GM12875 (cell line): ENCODE data around the gene LACRT.
"Not testable (repeated sequence)": the region's sequence is repeated elsewhere in the genome, so short reads cannot be mapped to it uniquely, and the experiment has no call there.

Experiments used
- H3K4me3 ChIP-seq: one replicate; pipeline ENCODE4 v1.5.1; 2011; ENCODE audit warnings: low read depth, low read length, control low read depth
- CTCF ChIP-seq: IDR thresholded peaks from 2 replicates; pipeline ENCODE4 v1.5.1; 2011; ENCODE audit warnings: low read depth, mild to moderate bottlenecking, control low read depth, inconsistent platforms, low read length, moderate library complexity, borderline replicate concordance; ENCODE audit not compliant: insufficient read depth

Gene LACRT

GRCh38 chr12:54641089-54641488, 6.4 kb upstream of the LACRT start:
- no peak for TF ChIP-seq CTCF
- no peak overlapping the region for H3K4me3 ChIP-seq

DNA sequence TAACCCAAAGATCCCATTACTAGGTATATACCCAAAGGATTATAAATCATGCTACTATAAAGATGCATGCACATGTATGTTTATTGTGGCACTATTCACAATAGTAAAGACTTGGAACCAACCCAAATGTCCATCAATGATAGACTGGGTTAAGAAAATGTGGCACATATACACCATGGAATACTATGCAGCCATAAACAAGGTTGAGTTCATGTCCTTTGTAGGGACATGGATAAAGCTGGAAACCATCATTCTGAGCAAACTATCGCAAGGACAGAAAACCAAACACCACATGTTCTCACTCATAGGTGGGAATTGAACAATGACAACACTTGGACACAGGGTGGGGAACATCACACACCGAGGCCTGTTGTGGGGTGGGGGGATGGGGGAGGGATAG, 4.4 kb upstream of the LACRT start:
- not testable (repeated sequence) for H3K4me3 ChIP-seq

DNA sequence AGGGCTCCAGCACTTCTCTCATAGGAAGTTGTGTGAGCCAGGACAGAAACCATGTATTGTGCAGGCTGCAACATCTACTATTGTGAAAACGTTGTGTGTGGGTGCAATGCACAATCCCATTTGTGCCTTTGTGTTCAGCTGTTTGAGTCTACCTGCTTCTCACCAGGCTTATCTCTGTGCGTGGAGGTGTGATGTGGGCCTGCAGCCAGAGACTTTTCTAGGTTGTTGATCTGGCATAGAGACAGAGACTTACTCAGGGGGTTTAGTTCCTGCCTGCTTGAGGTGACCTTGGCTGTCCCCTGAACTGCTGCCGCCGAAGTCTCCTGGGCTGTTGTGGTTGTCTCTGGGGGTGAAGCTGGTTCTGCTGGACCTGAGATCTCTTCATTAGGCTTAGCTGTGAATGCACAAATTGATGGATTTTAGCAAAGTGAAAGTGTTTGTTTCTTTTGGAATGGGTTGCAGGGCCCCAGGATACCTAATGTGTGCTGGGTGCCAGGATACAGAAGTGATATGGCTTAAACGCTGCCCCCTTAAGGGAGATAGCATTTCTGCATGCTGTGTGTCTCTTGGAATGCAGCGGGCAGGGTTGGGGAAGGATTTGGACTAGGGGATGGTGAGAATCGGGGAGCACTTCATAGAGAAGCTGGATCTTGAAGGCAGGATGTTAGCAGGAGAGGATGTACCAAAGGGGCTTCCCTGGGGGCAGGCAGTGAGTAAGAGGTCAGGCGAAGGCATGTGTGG, 2.5 kb downstream of the LACRT start:
- no peak overlapping the region for H3K4me3 ChIP-seq
- 0 out of 2 replicates have a peak, but pooled peaks have one; percentile 13 for TF ChIP-seq CTCF

GRCh38 chr12:54631551-54631950, 3.1 kb downstream of the LACRT start:
- no peak overlapping the region for H3K4me3 ChIP-seq
- TF ChIP-seq CTCF = no peak

GRCh38 chr12:54629925-54630324, 4.8 kb downstream of the LACRT start:
- H3K4me3 ChIP-seq = no peak overlapping the region
- no peak for TF ChIP-seq CTCF

DNA sequence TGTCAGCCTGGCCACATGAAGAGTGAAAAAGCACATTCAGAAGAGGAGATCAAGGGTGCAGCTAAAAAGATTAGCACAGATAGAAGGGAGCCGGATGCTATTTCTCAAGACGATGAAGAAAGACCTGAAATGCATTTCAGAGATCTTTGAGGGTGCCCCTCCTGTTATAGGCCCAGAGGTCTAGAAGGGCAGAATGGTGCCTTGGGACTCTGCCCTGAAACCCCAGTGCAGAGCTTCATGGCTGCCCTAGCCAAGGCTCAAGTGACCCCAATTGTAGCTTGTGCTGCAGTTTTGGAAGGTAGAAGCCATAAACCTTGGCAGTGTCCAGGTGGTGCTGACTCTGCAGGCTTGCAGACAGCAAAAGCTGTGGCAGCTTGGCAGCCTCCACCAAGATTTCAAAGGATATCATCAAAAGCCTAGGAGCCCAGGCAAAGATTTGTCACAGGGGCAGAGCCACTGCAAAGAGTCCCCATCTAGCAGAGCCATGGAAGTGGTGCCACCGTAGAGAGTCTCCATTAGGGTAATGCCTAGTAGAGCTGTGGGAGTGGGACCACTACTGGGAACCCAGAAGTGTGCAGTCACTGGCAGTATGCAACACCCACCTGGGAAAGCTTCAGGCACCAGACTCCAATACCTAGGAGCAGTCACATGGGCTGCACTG, 6.4 kb downstream of the LACRT start:
- TF ChIP-seq CTCF = no peak
- no peak overlapping the region for H3K4me3 ChIP-seq

GRCh38 chr12:54627304-54627703, 7.4 kb downstream of the LACRT start:
- no peak overlapping the region for H3K4me3 ChIP-seq
- TF ChIP-seq CTCF = no peak
